HG03575 (cell line): ENCODE results near the gene GSE1.
"Not testable (repeated sequence)": the region's sequence is repeated elsewhere in the genome, so short reads cannot be mapped to it uniquely, and the experiment has no call there.

Experiments
- ATAC-seq: cut with Tn5 transposase; IDR thresholded peaks from one replicate; pipeline ENCODE4 v1.9.1; 2021; ENCODE audit not compliant: unreplicated experiment, insufficient number of reproducible peaks, low FRiP score; ENCODE audit errors: extremely low read depth

GSE1 gene

GRCh38 chr16:85587762-85588556 lies 25.2 kb upstream of the GSE1 start:
- no peak for ATAC-seq

GRCh38 chr16:85588562-85589503 lies 24.3 kb upstream of the GSE1 start:
- no peak for ATAC-seq

- no peak for ATAC-seq
Observed at GRCh38 chr16:85589688-85590505, 23.2 kb upstream of the GSE1 start.

GRCh38 chr16:85590506-85590832 lies 22.7 kb upstream of the GSE1 start:
- no peak for ATAC-seq

GRCh38 chr16:85591381-85591780 lies 21.7 kb upstream of the GSE1 start:
- no peak for ATAC-seq

GRCh38 chr16:85592277-85592676 lies 20.8 kb upstream of the GSE1 start:
- not testable (repeated sequence) for ATAC-seq

- ATAC-seq, result no peak
Observed at GRCh38 chr16:85592700-85593493, 20.2 kb upstream of the GSE1 start.

GRCh38 chr16:85593494-85594221 lies 19.5 kb upstream of the GSE1 start:
- no peak for ATAC-seq

- no peak for ATAC-seq
Observed at GRCh38 chr16:85594273-85594977, 18.7 kb upstream of the GSE1 start.

GRCh38 chr16:85594978-85595661 lies 18.0 kb upstream of the GSE1 start:
- no peak for ATAC-seq

GRCh38 chr16:85595812-85596502 lies 17.2 kb upstream of the GSE1 start:
- no peak for ATAC-seq

- no peak for ATAC-seq
Observed at GRCh38 chr16:85598141-85598540, 15.0 kb upstream of the GSE1 start.

GRCh38 chr16:85600078-85600477 lies 13.0 kb upstream of the GSE1 start:
- ATAC-seq, result no peak

- ATAC-seq, result no peak
Observed at GRCh38 chr16:85600530-85601271, 12.4 kb upstream of the GSE1 start.

GRCh38 chr16:85601272-85601639 lies 11.9 kb upstream of the GSE1 start:
- no peak for ATAC-seq
